ENCODE results near the gene THEMIS2.
A peak's percentile ranks its signal among the peaks of the same experiment; 100 is the strongest.

THEMIS2 gene

DNA sequence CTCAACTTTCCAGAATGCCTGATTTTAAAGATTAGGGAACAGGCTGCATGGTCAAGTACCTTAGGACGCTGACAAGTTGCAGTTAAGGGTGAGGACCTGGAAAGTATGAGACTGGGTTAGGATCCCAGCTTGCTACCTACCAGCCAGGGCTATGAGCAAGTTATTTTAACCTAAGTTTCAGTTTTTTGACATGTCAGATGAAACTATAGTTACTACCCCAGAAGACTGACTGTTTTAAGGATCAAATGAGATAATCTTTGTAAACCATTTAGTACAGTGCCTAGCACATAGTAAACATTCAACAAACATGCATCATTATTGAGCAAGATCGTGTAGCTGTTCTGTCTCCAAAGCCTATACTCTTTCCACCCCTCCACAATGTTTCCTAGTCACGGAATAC, 14.4 kb downstream of the THEMIS2 start:
- DNase-seq: no peak

DNA sequence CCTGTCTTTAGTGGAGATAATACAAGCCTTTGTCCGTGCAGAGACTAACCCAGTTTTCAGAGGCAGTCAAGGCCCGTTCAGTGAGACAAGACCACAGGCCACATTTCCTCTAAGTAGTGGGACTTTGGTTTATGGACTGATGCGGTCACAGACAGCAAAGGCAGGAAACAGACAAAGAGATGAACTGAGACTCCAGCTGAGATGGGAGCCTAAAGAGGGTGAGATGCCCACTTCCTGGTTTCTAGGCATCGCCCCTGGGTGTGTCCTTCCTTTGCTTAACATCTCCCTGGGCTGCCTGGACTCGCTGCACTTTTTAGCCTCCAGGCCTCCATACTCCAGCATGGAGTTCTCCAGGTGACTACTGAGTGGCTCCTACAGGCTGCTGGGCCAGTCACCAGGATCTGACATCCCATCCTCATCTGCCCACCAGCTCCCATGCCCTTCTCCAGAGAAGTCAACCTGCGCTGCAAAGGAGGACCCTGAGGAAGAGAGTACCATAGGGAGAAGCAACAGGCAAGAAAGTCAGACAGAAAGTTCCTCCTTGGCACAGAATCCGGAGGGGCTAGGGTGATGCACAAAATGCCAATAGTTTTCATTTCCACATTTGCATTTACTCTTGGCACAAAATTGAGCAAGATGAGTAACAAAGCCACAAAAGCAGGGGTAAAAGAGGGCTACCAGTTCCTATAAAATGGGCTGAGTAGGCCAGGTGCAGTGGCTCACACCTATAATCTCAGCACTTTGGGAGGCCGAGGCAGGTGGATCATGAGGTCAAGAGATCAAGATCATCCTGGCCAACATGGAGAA, 15.1 kb downstream of the THEMIS2 start:
- no peak for DNase-seq

DNA sequence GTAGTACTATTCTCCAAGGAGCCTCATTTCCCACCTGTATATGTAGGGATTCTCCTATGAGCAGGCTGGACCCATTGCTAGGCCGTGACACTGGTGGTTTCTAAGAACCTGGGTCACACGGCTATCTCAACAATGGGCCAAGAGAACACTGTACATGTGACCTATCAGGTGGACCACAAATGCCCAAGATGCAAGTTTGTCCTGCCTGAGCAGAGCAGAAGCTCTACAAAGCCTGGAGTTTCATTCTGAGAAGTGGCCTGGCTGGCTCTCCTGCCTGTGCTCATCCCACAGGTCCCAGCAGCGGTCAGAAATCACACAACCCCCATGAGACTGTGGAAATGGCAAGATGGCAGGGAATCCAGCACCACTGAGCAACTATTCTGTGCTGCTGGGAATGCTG, 17.2 kb downstream of the THEMIS2 start:
- no peak for DNase-seq

DNA sequence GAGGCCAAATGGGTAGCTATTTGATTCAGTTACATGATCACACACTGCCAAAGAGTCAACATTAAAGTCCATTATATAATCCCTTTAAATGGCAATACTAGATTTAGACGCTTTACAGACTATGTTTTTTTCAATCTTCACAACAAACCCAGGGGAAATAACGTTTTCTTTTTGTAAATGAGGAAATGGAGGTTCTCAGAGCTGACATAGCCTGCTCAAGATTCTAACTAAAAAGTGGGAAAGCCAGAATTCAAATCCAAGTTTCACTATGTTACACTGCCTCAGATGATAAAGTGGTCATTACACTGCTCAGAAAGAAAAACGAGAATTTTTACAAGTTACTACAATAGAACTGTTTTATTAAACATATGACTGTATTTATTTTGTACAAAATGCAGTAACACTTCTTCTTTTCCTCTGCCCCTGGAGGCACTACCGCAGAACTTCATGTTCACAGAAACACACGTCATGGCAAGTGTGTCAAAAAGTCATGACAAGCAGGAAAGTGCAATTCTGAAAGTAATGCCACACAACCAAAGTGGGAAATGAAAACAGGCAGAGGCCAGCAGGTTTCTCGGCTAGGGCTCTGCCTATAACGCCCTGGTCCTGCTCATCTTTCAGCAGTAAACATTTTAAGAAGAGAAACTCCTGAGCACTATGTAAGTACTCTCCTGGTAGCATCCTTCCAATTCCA, 19.0 kb downstream of the THEMIS2 start:
- DNase-seq: no peak

DNA sequence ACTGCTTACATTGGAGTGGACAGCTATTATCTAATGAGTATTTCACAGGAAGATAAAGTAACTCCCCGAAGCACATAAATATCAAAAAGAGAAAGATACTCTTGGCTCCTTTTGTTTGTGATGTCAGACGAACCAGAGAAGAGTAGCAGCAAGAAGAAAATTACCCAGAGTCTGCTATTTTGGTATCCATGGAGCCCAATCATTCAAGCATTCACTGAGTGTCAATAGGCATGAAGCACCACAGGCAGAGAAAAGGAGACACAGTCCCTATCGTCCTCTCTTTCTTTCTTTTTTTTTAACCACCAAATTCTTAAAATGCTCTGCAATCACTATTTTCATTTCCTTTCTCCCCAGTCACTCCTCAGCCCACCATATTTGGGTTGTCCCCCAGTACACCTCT, 22.2 kb downstream of the THEMIS2 start:
- DNase-seq: no peak

DNA sequence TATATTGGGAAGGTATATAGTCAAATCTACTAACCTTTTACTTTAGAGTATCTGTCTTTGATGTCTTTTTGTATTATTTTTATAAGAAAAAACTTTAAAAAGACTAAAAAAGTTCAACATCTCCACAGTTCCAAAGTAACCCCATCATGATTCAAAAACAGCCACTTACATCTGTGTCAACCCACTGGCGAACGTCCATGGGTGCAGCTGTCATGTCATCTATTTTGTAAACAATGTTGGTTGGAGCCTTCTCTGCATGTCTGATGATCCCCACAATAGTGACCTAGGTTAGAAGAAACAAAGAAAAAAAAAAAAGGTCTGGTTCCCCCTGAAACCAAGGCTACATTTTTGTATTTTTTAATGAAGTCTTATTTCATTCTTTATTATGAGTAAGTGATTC, 34.4 kb downstream of the THEMIS2 start:
- no peak for DNase-seq

DNA sequence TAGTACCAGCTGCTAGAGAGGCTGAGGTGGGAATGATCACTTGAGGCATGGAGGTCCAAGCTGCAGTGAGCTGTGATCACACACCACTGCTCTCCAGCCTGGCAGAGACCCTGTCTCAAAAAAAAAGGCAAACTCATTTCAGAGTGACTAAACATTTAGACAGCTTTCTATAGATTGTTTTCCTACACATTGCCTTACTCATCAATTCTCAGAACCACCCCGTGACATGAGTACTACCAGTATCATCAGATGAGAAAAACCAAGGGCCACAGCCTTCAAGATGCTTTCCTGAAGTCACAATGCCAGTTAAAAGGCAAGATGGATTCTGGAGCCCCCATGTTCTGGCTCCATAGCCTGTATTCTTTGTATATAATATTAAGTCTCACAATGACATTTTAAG, 40.1 kb downstream of the THEMIS2 start:
- DNase-seq: no peak

DNA sequence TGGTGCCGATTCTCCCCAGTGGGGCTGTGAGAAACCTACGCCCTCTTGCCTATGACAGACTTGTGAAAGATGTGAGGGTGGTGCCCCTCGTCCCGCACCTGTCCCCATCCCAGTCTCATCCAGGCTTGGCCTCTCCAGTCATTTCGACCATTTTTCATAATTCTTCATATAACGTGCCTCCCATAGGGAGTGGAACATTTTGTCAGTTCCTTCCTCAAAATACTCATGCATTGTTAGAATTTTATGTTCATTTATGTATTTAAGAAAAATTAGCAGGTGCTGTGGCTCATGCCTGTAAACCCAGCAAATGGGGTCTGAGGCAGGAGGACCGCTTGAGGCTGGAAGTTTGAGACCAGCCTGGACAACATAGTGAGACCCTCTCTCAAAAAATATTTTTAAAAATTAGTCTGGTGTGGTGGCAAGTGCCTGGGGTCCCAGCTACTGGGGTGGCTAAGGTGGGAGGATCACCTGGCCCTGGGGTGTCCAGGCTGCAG, 42.8 kb downstream of the THEMIS2 start:
- no peak for DNase-seq

DNA sequence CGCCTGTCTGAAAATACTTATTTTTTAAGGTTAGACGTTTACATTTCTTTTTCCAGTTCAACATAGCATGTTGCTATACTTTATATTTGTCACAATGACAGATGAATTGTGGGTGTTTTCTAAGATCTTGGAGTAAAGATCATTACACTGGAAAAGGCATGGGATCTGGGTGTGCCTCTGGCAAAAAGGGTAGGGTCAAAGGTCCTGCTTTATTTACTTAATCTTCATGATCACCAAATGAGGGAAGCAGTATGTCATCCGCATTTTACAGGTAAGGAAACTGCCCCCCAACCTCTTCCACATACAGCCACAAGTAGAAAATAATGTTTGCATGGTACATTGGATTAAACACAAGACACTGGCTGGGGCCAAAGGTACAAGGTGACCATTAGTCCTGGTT, 49.9 kb downstream of the THEMIS2 start:
- no peak for DNase-seq

DNA sequence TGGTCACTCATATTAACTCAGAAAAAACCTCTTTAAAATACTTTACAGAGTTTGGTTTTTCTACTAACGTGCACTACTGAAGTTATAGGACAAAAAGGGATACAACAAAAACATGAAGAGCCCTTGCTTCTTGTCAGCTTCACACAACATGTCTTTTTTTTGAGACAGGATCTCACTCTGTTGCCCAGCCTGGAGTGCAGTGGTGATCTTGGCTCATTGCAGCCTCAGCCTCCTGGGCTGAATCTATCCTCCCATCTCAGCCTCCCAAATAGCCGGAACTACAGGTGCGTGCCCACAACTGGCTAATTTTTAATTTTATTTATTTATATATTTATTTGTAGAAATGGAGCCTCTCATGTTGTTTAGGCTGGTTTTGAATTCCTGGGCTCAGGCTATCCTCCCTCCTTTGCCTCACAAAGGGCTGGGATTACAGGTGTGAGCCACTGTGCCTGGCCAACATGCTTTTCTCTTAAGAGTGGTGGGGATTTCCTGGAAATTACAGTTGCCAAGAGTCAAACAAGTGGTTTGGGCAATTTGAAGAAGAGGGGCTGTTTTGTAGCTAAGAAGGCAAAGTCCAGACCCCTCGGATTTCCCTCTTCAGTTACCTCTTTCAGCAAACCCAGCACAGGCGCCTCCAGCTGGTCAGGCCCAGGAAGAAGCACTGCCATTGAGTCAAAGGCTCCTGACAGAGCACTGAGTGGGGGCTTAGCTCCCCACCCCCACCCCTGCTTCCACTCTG, 56.0 kb downstream of the THEMIS2 start:
- no peak for DNase-seq

DNA sequence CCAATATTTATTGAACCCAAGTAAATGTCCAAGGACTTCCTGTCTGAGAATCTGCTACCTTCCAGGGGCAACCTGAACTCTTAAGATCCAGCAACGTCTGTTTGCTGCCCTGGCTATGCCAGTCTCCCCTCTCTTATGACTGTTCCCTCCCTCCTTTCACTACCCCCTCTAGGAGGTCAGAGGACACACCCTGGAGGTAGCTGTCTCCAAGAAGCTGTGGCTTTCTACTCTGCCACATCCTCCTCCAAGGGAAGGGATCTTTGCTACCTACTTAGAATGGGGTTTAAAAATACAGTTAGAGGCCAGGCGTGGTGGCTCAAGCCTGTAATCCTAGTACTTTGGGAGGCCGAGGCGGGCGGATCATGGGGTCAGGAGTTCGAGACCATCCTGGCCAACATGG, 58.8 kb downstream of the THEMIS2 start:
- DNase-seq: no peak

DNA sequence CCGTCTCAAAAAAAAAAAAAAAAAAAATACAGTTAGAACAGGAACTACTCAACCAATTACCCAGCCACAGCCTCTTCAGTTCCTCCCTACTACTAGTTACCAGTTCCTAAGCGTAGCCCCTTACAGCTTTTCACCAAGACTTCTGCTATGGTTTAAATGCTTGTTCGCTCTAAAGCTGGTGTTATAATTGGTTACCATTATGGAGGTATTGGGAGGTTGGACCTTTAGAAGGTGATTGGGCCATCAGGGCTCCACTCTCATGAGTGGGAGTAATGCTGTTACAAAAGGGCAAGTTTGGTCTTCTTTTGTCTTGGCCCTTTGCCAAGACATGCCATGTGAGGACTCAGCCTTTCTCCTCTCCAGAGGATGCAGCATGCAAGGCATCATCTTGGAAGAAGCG, 59.4 kb downstream of the THEMIS2 start:
- DNase-seq: no peak

DNA sequence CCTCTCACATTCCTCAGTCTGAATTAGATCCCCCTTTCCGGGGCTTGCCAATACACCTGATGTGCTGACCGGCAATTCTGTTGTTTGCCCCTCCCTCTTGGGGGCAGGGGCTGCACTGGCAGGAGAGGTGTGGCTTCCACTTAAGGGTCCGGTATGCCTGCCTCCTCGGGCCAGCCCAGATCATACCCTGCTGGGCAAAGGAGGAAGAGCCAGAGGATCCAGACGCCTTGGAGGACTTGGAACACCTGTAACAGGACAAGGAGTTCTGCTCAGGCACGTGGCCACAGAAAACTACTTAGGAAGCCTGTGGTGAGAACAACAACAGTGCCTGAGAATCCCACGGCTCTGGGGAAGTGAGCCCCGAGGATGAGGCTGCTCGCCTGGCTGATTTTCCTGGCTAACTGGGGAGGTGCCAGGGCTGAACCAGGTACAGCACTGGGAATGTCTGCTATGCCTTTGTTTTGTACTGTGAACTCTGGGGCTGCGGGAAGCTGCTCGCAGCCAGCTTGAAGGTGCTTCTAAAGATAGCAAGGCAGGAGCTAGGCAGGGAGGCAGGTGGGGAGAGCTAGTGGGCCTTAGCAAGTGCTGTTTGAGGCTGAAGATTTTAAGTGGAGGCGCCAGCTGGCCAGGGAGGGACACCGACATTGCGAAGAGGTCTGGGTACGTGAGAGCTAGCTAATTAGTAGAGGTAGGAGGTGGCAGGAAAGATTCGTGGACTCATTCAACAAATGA, 62.6 kb downstream of the THEMIS2 start, which contains the start of gene SMPDL3B:
Gene SMPDL3B (plus strand): TSS at position 183 of the 732 bp plus-strand sequence. CDS start 184 bp downstream, at position 367.
- DNase-seq: peak; percentile 60 to 77 (median 63)

DNA sequence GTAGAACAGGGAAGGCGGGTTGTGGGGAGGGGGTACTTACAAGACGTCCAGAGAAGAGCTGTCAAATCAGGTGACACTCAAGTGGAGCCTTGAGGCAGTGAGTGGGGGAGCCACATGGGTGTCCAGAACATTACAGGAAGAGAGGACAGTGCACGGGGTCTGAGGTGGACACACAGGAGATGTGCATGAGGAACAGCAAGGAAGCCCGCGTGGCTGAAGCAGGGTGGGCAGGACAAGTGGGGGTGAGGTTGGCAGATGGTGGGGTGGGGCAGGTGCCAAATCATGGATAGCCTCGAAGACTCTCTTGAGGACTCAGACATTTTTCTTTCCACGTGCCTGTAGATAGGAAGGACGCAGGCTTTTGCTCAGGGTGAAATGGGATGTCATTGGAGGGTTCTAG, 63.4 kb downstream of the THEMIS2 start:
- no peak for DNase-seq
